GM13977 (cell line): ENCODE data around the gene ATG16L2.

Experiments used
- DNase-seq: peaks from one replicate; pipeline ENCODE4 v3.0.0; 2012; ENCODE audit warnings: low spot score
- CTCF ChIP-seq: IDR thresholded peaks from 2 replicates; pipeline ENCODE4 v1.5.1; 2012; ENCODE audit warnings: mild to moderate bottlenecking, control low read depth; ENCODE audit not compliant: insufficient read depth; ENCODE audit errors: extremely low read depth, missing control alignments
- in situ Hi-C: fragments of 300-500 bp; cut with MboI; formaldehyde crosslinking; loops from one replicate; pipeline ENCODE4 v1.12.0; 2022; ENCODE audit warnings: low sequenced_read_pairs, low pct_unique_long_range_greater_than_20kb, mixed read lengths, inconsistent platforms; ENCODE audit not compliant: unreplicated experiment

The ATG16L2 gene

GRCh38 chr11:72829178-72829577 is 15.0 kb downstream of the ATG16L2 start:
- in situ Hi-C loops = no loop called here
- no peak for DNase-seq
- TF ChIP-seq CTCF = no peak

GRCh38 chr11:72829884-72830533 is 15.8 kb downstream of the ATG16L2 start:
- DNase-seq = no peak
- TF ChIP-seq CTCF = no peak
- in situ Hi-C loops = loop anchor here (10.0 kb wide), 1 partner anchor 345 kb away; no protein-coding TSS in a partner anchor

GRCh38 chr11:72831521-72832300 is 17.5 kb downstream of the ATG16L2 start:
- TF ChIP-seq CTCF = peak; percentile 92
- DNase-seq = no peak
- in situ Hi-C loops = loop anchor here (10.0 kb wide), 1 partner anchor 343 kb away; no protein-coding TSS in a partner anchor

GRCh38 chr11:72832301-72833082 is 18.3 kb downstream of the ATG16L2 start:
- TF ChIP-seq CTCF = no peak
- no peak for DNase-seq
- in situ Hi-C loops = loop anchor here (10.0 kb wide), 1 partner anchor 342 kb away; no protein-coding TSS in a partner anchor

GRCh38 chr11:72833083-72833733 is 19.0 kb downstream of the ATG16L2 start:
- TF ChIP-seq CTCF = no peak
- in situ Hi-C loops = loop anchor here (10.0 kb wide), 1 partner anchor 342 kb away; no protein-coding TSS in a partner anchor
- DNase-seq = no peak
